ENCODE results near the gene L3MBTL3. TPM values are rescaled to one million over a fixed set of nuclear protein-coding genes. Genes with fewer than 3 reads are reported as not detected.

The L3MBTL3 gene
- total RNA-seq, 2 experiments from 2014 or later = 13.5 to 14.9 TPM

DNA sequence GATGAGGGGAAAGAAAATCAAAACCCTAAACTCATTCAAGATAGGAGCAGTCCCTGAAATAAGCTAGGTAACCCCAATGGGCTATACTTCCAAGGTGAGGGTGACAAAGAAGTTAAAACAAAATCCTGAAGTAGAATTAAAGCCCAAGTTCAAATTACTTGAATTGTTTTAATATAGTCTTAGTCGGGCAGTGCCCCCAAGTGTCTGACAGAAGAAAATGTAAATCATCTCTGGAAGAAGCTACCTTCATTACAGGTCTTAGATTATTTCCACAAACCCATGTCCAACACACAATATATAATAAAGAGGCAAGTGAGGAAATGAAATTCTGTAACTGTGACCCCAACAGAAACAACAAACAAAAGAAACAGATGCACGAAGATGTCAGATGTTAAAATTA, 36.8 kb upstream of the L3MBTL3 start:
- ATAC-seq (no peak), DNase-seq (no peak)
- ChIA-PET CTCF (interaction anchor here (0.8 kb wide), 1 partner anchor 17 kb away, joined by 3 read pairs; no protein-coding TSS in a partner anchor), POLR2A (no interaction called here)
- no peak overlapping the region for H3K27ac Mint-ChIP-seq
- H3K4me1 Mint-ChIP-seq (ENCODE audit: low read depth) = no peaks in the 10 kb centered on the region
- peaks cover 3% of the 10 kb centered on the region for H3K27me3 Mint-ChIP-seq
- TF ChIP-seq, protein P1, sequence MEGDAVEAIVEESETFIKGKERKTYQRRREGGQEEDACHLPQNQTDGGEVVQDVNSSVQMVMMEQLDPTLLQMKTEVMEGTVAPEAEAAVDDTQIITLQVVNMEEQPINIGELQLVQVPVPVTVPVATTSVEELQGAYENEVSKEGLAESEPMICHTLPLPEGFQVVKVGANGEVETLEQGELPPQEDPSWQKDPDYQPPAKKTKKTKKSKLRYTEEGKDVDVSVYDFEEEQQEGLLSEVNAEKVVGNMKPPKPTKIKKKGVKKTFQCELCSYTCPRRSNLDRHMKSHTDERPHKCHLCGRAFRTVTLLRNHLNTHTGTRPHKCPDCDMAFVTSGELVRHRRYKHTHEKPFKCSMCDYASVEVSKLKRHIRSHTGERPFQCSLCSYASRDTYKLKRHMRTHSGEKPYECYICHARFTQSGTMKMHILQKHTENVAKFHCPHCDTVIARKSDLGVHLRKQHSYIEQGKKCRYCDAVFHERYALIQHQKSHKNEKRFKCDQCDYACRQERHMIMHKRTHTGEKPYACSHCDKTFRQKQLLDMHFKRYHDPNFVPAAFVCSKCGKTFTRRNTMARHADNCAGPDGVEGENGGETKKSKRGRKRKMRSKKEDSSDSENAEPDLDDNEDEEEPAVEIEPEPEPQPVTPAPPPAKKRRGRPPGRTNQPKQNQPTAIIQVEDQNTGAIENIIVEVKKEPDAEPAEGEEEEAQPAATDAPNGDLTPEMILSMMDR (IDR thresholded peaks at IDR 0.05) = no peak
- H3K9me3 Mint-ChIP-seq = peaks cover 13% of the 10 kb centered on the region
- no peak overlapping the region for H3K4me3 Mint-ChIP-seq
- H3K36me3 Mint-ChIP-seq (ENCODE audit: low read depth) = peaks cover 6% of the 10 kb centered on the region
- intact Hi-C loops (cut with micrococcal nuclease) = no loop called here

DNA sequence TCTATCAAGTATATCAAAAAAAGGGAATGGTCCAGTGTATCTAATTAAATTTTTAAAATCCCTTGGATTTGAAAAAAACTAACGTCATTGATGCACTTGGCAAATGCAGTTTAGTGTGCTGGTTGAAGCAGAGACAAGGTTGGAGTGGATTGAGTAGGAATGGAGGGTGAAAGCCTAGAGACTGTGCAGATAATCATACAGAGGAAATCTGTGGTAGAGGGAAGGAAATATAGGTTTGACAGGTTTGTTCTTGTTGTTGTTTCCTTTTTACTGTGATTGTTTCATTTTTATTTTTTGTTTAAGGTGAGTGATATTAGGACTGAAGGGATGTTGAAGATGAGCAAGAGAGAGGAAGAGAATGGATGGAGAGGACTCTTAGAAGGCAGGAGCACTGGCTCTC, 29.0 kb upstream of the L3MBTL3 start:
- DNase-seq (no peak), ATAC-seq (peak; percentile 24)
- H3K9me3 Mint-ChIP-seq = no peaks in the 10 kb centered on the region
- POLR2A ChIA-PET = no interaction called here
- H3K4me3 Mint-ChIP-seq = no peak overlapping the region
- intact Hi-C loops (cut with micrococcal nuclease) = no loop called here
- H3K27ac Mint-ChIP-seq = peak overlapping the region; percentile 5
- no peaks in the 10 kb centered on the region for H3K27me3 Mint-ChIP-seq
- TF ChIP-seq, protein P1 (IDR thresholded peaks at IDR 0.05) = no peak
- peaks cover 10% of the 10 kb centered on the region for H3K4me1 Mint-ChIP-seq (ENCODE audit: low read depth)
- CTCF ChIA-PET = no interaction called here
- no peaks in the 10 kb centered on the region for H3K36me3 Mint-ChIP-seq (ENCODE audit: low read depth)

DNA sequence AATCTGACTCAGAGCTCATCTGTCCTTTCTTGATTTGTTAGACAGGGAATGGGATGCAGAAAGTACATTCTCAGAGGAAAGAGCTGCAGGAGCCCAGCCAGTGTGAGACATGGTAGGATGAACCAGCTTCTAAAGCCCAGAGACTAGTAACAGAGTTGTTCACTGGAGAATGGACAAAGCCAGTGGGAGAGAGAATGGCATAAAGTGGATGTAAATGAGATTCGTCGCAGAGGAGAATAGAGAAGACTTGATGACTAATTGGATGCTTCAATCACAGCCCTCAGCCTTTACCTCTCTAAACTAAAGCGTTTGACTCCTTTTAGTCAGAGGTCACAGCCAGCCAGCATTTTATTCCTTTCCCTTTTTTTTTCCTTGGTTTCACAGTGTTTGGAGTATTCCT, 25.5 kb upstream of the L3MBTL3 start:
- ChIA-PET CTCF (no interaction called here), POLR2A (no interaction called here)
- no peak for DNase-seq

DNA sequence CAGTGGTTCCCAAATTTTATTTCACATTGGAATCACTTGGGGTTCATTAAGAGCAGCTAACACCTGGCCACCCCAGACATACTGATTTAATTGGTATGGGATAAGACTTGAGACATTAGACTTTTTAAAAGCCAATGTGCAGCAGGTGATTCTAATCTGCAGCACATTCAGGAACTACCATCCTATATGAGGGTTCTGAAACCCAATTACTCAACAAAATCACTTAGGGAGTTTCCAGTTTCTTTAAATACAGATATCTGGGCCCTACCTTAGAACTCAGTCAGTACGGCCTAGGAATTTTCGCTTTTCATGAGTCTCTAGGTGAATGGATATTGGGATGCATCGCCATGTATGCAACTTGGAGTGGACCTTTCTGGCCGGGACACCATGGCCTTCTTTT, 24.0 kb upstream of the L3MBTL3 start:
- ATAC-seq = no peak
- TF ChIP-seq, protein P1 (IDR thresholded peaks at IDR 0.05) = no peak
- ChIA-PET POLR2A (no interaction called here), CTCF (interaction anchor here (1.2 kb wide), 1 partner anchor 27 kb away, joined by 3 read pairs; no protein-coding TSS in a partner anchor)
- Mint-ChIP-seq H3K36me3 (ENCODE audit: low read depth) (no peaks in the 10 kb centered on the region), H3K4me1 (ENCODE audit: low read depth) (peaks cover 4% of the 10 kb centered on the region), H3K27ac (no peak overlapping the region), H3K4me3 (no peak overlapping the region), H3K9me3 (no peaks in the 10 kb centered on the region), H3K27me3 (peaks cover 2% of the 10 kb centered on the region)
- intact Hi-C loops (cut with micrococcal nuclease) = no loop called here
- DNase-seq = no peak

More for the DNA sequence above, 25.5 kb upstream of the L3MBTL3 start:
- Mint-ChIP-seq H3K27ac (no peak overlapping the region), H3K36me3 (ENCODE audit: low read depth) (no peaks in the 10 kb centered on the region), H3K9me3 (no peaks in the 10 kb centered on the region), H3K27me3 (peaks cover 2% of the 10 kb centered on the region), H3K4me1 (ENCODE audit: low read depth) (peaks cover 10% of the 10 kb centered on the region), H3K4me3 (no peak overlapping the region)
- ATAC-seq = no peak
- intact Hi-C loops (cut with micrococcal nuclease) = no loop called here
- TF ChIP-seq, protein P1 (IDR thresholded peaks at IDR 0.05) = no peak

DNA sequence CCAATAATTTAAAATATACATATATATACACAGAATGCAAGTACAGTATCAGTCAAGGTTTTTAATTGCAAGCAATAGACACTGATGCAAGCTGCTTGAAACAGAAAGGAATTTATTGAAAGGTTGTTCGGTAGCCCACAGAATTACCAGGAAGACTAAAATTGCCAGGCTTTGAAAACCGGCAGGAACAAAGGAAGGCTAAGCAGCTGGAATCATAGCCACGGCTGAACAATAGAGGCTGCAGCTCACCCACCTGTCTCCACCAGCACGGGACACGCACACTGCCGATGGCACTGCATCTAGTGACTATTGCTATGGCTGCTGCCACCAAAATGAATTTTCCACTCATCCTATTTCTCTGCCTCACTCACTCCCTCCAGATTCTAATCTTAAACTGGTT, 22.0 kb upstream of the L3MBTL3 start:
- no peak for ATAC-seq
- Mint-ChIP-seq H3K4me1 (ENCODE audit: low read depth) (no peaks in the 10 kb centered on the region), H3K4me3 (no peak overlapping the region), H3K9me3 (no peaks in the 10 kb centered on the region), H3K36me3 (ENCODE audit: low read depth) (no peaks in the 10 kb centered on the region), H3K27ac (no peak overlapping the region), H3K27me3 (peaks cover 2% of the 10 kb centered on the region)
- CTCF ChIA-PET = interaction anchor here (0.7 kb wide), 1 partner anchor 136 kb away, joined by 3 read pairs; no protein-coding TSS in a partner anchor
- POLR2A ChIA-PET = no interaction called here
- no peak for DNase-seq
- TF ChIP-seq, protein P1 (IDR thresholded peaks at IDR 0.05) = no peak
- intact Hi-C loops (cut with micrococcal nuclease) = no loop called here
